GM19468 (cell line): ENCODE measurements around the gene BCL3.
"Not testable (repeated sequence)": the region's sequence is repeated elsewhere in the genome, so short reads cannot be mapped to it uniquely, and the experiment has no call there.

Source experiments
- ATAC-seq: cut with Tn5 transposase; IDR thresholded peaks from one replicate; pipeline ENCODE4 v1.9.1; 2021; ENCODE audit warnings: mild to moderate bottlenecking, moderate library complexity, moderate number of reproducible peaks; ENCODE audit not compliant: unreplicated experiment; ENCODE audit errors: extremely low read depth

Gene BCL3

DNA sequence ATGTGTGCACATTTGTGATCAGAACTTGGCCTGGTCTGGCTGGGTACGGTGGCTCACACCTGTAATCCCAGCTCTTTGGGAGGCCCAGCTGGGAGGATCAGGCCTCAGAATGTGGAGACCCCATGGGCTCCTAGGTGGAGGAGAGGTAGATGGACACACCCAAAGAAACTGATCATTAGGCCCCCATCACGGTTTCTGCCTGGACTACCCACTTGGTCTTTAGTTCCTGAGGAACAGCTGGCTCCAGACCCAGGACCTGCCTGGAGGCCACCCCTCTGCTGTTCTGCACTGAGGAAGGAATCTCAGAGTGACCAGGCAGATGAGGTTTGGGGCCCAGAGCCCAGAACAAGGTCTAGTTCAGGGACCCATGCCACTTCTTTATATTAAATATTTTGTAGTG lies 30.6 kb downstream of the BCL3 start:
- no peak for ATAC-seq

DNA sequence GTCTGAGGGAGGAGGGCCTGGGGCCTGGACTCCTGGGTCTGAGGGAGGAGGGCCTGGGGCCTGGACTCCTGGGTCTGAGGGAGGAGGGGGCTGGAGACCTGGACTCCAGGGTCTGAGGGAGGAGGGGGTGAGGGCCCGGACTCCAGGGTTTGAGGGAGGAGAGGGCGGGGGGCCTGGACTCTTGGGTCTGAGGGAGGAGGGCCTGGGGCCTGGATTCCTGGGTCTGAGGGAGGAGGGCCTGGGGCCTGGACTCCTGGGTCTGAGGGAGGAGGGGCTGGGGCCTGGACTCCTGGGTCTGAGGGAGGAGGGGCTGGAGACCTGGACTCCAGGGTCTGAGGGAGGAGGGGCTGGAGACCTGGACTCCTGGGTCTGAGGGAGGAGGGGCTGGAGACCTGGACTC lies 33.2 kb downstream of the BCL3 start:
- not testable (repeated sequence) for ATAC-seq

DNA sequence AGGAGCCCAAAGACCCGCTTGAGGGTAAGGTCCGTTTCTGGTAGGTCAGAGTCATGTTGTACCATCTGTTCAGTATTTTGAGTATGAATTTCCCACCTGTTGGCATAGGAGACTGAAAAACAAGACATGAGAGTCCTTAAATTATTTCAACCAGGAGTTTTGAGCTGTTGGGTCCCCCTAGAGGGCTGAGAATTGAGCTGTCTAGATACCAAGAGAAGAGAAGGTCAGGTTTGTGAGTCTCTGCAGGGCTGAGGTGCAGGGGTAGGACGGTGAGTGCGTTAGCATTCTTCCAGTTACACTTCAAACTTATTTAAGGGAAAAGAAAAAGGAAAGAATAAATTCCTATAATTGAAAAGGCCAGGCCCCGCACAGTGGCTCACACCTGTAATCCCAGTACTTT lies 34.2 kb downstream of the BCL3 start:
- no peak for ATAC-seq

DNA sequence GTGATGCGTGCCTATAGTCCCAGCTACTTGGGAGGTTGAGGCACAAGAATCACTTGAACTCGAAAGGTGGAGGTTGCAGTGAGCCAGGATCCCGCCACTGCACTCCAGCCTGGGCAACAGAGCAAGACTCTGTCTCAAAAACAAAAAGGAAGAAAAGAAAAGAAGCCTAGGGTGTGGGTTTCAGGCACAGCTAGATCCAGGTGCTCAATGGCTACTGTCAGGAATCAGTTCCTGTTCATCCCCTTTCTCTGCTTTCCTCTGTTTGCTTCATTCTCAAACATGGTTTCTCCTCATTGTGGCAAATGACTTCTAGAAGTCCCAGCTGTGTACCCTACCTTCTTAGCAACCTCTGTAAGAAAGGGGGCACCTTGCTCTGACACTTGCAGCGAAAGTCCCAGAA lies 35.0 kb downstream of the BCL3 start:
- no peak for ATAC-seq

DNA sequence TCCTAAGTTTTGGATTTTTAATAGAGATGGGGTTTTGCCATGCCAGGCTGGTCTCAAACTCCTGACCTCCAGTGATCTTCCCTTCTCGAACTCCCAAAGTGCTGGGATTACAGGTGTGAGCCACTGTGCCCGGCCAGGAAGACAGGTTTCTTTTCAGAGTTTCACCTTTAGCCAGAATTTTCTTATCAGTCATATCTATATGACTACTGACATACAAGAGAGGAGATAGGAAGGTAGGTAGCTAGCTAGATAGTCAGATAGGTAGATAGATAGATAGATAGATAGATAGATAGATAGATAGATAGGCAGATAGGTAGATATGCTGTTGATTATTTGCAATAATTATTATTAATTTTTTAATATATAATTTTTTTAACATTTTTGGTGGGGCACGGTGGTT lies 36.8 kb downstream of the BCL3 start:
- no peak for ATAC-seq

GRCh38 chr19:44785993-44786392 lies 37.5 kb downstream of the BCL3 start:
- ATAC-seq, result no peak

GRCh38 chr19:44788971-44789370 lies 40.5 kb downstream of the BCL3 start:
- ATAC-seq, result no peak

GRCh38 chr19:44789943-44790483 lies 41.5 kb downstream of the BCL3 start:
- ATAC-seq, result no peak

DNA sequence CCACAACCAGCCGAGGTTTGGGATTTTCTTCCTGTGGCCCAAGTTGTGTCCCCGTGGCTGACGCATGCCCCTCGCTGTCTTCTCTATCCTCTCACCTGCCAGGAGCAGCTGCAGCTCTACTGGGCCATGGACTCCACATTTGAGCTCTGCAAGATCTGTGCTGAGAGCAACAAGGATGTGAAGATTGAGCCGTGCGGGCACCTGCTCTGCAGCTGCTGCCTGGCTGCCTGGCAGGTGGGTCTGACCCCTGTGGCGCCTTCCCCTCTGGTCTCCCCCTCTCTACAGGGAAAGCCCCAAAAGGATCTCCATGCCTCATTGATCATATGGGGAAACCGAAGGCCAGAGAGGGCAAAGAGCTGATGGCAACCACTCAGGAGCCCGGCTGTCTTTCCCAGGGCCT lies 43.8 kb downstream of the BCL3 start:
- no peak for ATAC-seq

DNA sequence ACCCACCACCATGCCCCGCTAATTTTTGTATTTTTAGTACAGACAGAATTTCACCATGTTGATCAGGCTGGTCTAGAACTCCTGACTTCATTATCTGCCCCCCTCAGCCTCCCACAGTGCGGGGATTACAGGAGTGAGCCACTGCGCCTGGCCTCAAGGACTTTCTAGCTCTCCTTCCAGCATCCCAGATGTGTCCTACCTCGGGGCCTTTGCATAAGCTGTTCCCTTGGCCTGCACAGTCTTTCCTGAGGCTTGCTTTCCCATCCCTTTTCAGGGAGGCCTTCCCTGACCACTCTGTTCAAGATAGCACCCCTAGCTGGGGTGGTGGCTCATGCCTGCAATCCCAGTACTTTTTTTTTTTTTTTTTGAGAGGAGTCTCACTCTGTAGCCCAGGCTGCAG lies 46.1 kb downstream of the BCL3 start:
- no peak for ATAC-seq

DNA sequence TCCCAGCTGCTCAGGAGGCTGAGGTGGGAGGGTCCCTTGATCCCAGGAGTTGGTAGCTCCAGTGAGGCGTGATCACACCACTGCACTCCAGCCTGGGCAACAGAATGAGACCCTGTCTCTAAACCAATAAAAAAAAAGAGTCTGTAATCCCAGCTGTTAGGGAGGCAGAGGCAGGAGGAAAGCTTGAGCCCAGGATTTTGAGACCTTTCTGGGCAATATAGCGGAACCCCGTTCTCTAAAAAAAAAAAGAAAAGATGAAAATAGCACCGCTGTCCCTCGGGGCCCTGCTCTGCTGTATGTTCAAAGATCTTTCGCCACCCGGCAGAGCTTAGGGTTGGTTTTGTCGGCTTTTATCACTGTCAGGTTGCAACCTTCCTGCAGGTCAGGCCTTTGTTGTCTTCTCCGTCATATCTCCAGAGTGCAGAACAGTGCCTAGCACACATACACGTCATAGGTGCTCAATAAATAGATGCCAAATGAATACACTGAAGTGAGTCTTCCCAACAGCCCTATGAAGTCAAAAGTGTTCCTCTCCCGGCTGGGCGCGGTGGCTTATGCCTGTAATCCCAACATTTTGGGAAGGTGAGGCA lies 47.0 kb downstream of the BCL3 start:
- ATAC-seq, result no peak

GRCh38 chr19:44796701-44797115 lies 48.2 kb downstream of the BCL3 start:
- no peak for ATAC-seq

DNA sequence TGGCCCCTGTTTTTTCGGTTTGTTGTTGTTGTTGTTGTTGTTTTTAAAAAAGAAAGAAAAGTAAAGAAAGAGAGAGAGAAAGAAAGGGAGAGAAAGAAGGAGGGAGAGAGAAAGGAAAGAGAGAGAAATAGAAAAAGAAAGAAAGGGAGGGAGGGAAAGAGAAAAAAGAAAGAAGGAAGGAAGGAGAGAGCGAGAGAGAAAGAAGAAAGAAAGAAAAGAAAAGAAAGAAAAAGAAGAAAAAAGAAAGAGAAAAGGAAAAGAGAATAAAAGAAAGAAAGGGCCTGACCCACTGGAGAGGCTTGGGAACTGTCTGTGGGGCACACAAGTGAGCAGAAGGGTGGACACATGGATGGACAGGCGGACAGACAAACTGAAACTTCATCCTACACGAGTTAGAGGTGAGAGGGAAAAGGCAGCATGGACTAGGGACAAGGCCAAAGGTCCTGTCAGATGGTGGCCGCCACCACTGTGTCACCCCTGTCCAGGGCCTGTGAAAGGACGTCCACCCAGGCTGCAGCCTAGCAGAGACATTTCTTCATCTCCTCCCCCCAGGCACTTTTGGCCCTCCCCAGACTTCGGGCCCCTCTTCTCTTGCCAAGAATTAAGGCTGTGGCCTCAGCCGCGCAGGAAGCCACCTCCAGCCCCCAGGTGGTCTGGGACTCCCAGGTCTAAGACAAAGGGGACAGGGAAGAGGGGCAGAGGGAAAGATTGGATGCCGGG lies 51.3 kb downstream of the BCL3 start:
- no peak for ATAC-seq

- ATAC-seq, result peak; percentile 68
These were observed 52.0 kb downstream of the BCL3 start for GRCh38 chr19:44800461-44800860.

GRCh38 chr19:44803442-44804428 lies 55.2 kb downstream of the BCL3 start:
- ATAC-seq, result no peak

GRCh38 chr19:44806291-44806690 lies 57.8 kb downstream of the BCL3 start:
- ATAC-seq, result no peak

DNA sequence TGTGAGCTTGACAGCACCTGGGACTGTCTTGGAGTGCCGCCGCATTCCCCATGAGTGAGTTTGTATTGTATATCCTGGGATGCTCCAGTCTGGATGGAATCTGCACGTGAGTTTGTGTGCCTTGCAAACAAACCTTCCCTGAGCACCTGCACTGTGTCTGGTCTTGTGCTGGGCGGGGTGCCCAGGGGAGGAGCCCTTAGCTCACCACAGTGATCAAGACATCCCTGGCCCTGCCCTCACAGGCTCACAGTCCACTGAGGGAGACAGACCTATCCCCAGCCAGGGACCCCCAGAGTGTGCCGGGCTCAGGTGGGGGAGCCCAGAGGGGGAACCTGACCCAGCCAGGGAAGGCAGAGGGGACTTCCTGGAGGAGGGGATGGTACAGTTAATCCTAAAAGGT lies 58.7 kb downstream of the BCL3 start:
- ATAC-seq, result no peak

- ATAC-seq, result no peak
These were observed 59.3 kb downstream of the BCL3 start for GRCh38 chr19:44807652-44808462.

DNA sequence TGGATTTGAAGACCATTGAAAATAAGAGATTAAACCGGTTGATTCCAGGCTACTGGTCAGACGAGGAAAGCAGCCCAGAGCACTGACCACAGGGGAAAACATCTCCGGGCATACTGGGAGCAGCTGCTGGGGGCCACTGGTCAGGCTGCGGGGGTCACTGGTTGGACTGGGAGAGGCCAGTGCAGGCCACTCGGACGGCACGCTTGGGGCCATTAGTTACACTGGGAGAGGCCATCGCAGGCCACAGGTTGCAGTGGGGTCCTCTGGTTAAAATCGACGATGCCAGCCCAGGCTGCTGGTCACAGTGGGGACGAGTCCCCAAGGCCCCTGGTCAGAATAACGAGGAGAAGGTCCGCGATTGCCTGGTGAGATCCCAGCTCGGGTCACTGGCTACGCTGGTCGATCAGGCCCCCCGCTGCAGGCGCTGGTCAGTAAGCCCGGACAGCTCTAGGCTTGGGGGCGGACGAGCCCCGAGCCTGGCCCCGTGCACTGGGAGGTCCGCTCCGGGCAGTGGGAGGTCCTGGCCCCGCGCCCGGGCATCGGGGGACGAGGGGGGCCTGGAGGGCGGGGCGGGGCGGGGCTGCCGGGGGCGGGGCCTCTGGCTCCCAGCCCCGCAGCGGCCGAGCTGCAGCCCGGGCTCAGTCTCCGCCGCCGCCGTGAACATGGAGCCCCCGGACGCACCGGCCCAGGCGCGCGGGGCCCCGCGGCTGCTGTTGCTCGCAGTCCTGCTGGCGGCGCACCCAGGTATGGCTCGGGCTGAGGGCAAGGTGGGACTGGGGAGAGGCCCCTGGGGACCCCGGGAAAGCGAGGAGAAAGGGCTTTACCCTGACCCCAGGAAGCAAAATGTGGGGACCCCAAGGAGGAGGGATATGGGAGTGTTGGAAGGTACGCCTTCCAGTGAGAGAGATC lies 60.2 kb downstream of the BCL3 start, which contains the start of gene BCAM:
Gene BCAM (plus strand): TSS at position 641 of the 909 bp plus-strand sequence. CDS start 22 bp downstream, at position 663.
- ATAC-seq, result no peak
